A549 (cell line): Measurements from ENCODE around the gene RAB11FIP4. TPM values are rescaled to one million over a fixed set of nuclear protein-coding genes. Genes with fewer than 3 reads are reported as not detected.

Experiments
- ATAC-seq, 2 experiments: fragments of 200-7000 bp in 1 of 2; fragments of >200 bp in 1 of 2; cut with Nextera tagmentation in 1 of 2; cut with Tn5 transposase in 1 of 2; 3 replicates each; pipeline versions ENCODE4 v1.8.0 to v1.9.1; 2018 to 2020; ENCODE audit warnings: mild to moderate bottlenecking in 1 of 2, moderate library complexity in 1 of 2
- CTCF ChIA-PET: fragments of 300-600 bp; sonication (Branson Sonifier 250); formaldehyde crosslinking; extraction: SDS; loops from one replicate; lab custom pipeline; 2021; ENCODE audit warnings: antibody characterized with exemption, inconsistent platforms; lab: Yijun Ruan, JAX
- POLR2A ChIA-PET: fragments of 350-600 bp; formaldehyde crosslinking; extraction: SDS; loops from one replicate; lab custom pipeline; 2021; ENCODE audit warnings: antibody characterized with exemption, inconsistent platforms; lab: Yijun Ruan, JAX
- DNase-seq, 2 experiments: peaks; one replicate each; pipeline versions ENCODE4 v3.0.0 to v3.0.0-alpha.2; 2011 to 2016; ENCODE audit warnings: low read depth in 1 of 2, low spot score in 1 of 2
- FAIRE-seq: peaks from 2 replicates; lab custom pipeline; 2011; peaks lifted over from hg19 to GRCh38; lab: Jason Lieb, UNC
- H3K27ac ChIP-seq, 2 experiments: fragments of >200 bp; sonication (Bioruptor Twin); formaldehyde crosslinking; 3 replicates each; pipeline ENCODE4 v1.5.1; 2016 to 2017
- H3K4me1 ChIP-seq: fragments of >200 bp; sonication (Bioruptor Twin); formaldehyde crosslinking; 3 replicates; pipeline ENCODE4 v1.6.1; 2016
- H3K4me2 ChIP-seq: fragments of >200 bp; sonication (Bioruptor Twin); formaldehyde crosslinking; 3 replicates; pipeline ENCODE4 v1.6.1; 2016
- H3K4me3 ChIP-seq: fragments of >200 bp; sonication (Bioruptor Twin); formaldehyde crosslinking; 3 replicates; pipeline ENCODE4 v1.5.1; 2016
- H3K9me3 ChIP-seq: fragments of >200 bp; sonication (Bioruptor Twin); formaldehyde crosslinking; 3 replicates; pipeline ENCODE4 v1.6.1; 2016
- ATOH8 ChIP-seq: fragments of 250-450 bp; sonication (Bioruptor Pico); IDR thresholded peaks from 2 replicates; pipeline ENCODE4 v1.5.0; 2020; ENCODE audit warnings: low read depth, mild to moderate bottlenecking, moderate library complexity
- CBX2 ChIP-seq: fragments of 200-600 bp; sonication (generic); IDR thresholded peaks from 2 replicates; pipeline ENCODE4 v1.6.1; 2016; ENCODE audit warnings: low read depth, mild to moderate bottlenecking, borderline replicate concordance
- CBX8 ChIP-seq: fragments of 200-600 bp; sonication (generic); IDR thresholded peaks from 2 replicates; pipeline ENCODE4 v1.6.1; 2016
- CEBPB ChIP-seq, 2 experiments: fragments of >200 bp in 1 of 2; sonication (Bioruptor Twin) in 1 of 2; formaldehyde crosslinking in 1 of 2; IDR thresholded peaks; 2 replicates each; pipeline ENCODE4 v1.6.1; 2012 to 2016
- CHD4 ChIP-seq: fragments of 200-600 bp; sonication (generic); IDR thresholded peaks from 2 replicates; pipeline ENCODE4 v1.6.1; 2016; ENCODE audit warnings: antibody characterized with exemption, mild to moderate bottlenecking, borderline replicate concordance
- E2F6 ChIP-seq: IDR thresholded peaks from 2 replicates; pipeline ENCODE4 v1.6.1; 2012; ENCODE audit warnings: low read depth, borderline replicate concordance
- EHMT2 ChIP-seq: fragments of 200-600 bp; sonication (generic); IDR thresholded peaks from 2 replicates; pipeline ENCODE4 v1.6.1; 2016; ENCODE audit warnings: antibody characterized with exemption, low read depth, mild to moderate bottlenecking, moderate library complexity
- EP300 ChIP-seq, 2 experiments: fragments of >200 bp; sonication (Bioruptor Twin); formaldehyde crosslinking; IDR thresholded peaks; 2 replicates in 1 of 2; 3 replicates in 1 of 2; pipeline ENCODE4 v1.6.1; 2016 to 2017
- FOSL2 ChIP-seq, 2 experiments: fragments of 450-650 bp in 1 of 2; fragments of >200 bp in 1 of 2; sonication (Bioruptor Twin) in 1 of 2; formaldehyde crosslinking; IDR thresholded peaks; 2 replicates each; pipeline versions ENCODE4 v1.5.0 to v1.6.1; 2016 to 2020; ENCODE audit warnings: mild to moderate bottlenecking in 1 of 2, moderate library complexity in 1 of 2
- FOXS1 ChIP-seq: fragments of 250-450 bp; sonication (Bioruptor Pico); IDR thresholded peaks from 2 replicates; pipeline ENCODE4 v1.5.0; 2020; ENCODE audit warnings: mild to moderate bottlenecking, moderate library complexity
- GATA3 ChIP-seq: IDR thresholded peaks from 2 replicates; pipeline ENCODE4 v1.6.1; 2012; ENCODE audit warnings: borderline replicate concordance
- HDAC2 ChIP-seq: fragments of 200-600 bp; sonication (generic); IDR thresholded peaks from 2 replicates; pipeline ENCODE4 v1.6.1; 2016
- HES2 ChIP-seq: fragments of >200 bp; sonication (Bioruptor Twin); formaldehyde crosslinking; IDR thresholded peaks from 2 replicates; pipeline ENCODE4 v1.6.1; 2016
- HEYL ChIP-seq: fragments of 250-450 bp; sonication (Bioruptor Pico); IDR thresholded peaks from 2 replicates; pipeline ENCODE4 v1.8.0; 2021; ENCODE audit warnings: mild to moderate bottlenecking, moderate library complexity
- HOXA7 ChIP-seq: fragments of 250-450 bp; sonication (Bioruptor Pico); IDR thresholded peaks from 2 replicates; pipeline ENCODE4 v1.5.0; 2020; ENCODE audit warnings: mild to moderate bottlenecking, moderate library complexity
- HOXB13 ChIP-seq: fragments of 250-450 bp; sonication (Bioruptor Pico); IDR thresholded peaks from 2 replicates; pipeline ENCODE4 v1.5.0; 2020; ENCODE audit warnings: low read depth, mild to moderate bottlenecking, moderate library complexity
- HOXB5 ChIP-seq: fragments of 250-450 bp; sonication (Bioruptor Pico); IDR thresholded peaks from 2 replicates; pipeline ENCODE4 v1.5.0; 2020; ENCODE audit warnings: mild to moderate bottlenecking, moderate library complexity
- KDM1A ChIP-seq: fragments of 200-600 bp; sonication (generic); IDR thresholded peaks from 2 replicates; pipeline ENCODE4 v1.6.1; 2016; ENCODE audit warnings: low read depth, mild to moderate bottlenecking
- MAFK ChIP-seq: fragments of 450-650 bp; IDR thresholded peaks from 2 replicates; pipeline ENCODE4 v1.6.1; 2014; ENCODE audit not compliant: partially characterized antibody
- MAX ChIP-seq: IDR thresholded peaks from 2 replicates; pipeline ENCODE4 v1.6.1; 2012
- MAZ ChIP-seq: fragments of 150-350 bp; IDR thresholded peaks from 2 replicates; pipeline ENCODE4 v1.6.1; 2014; ENCODE audit warnings: antibody characterized with exemption, low read depth, low read length, borderline replicate concordance
- MYC ChIP-seq: IDR thresholded peaks from 2 replicates; pipeline ENCODE4 v1.6.1; 2012; ENCODE audit warnings: mild to moderate bottlenecking, inconsistent platforms, low read length, improper control_type of control experiment, borderline replicate concordance
- NR3C1 ChIP-seq: fragments of >200 bp; sonication (Bioruptor Twin); formaldehyde crosslinking; IDR thresholded peaks from 3 replicates; pipeline ENCODE4 v1.6.1; 2017
- POLR2A ChIP-seq: IDR thresholded peaks from 2 replicates; pipeline ENCODE4 v1.6.1; 2012; ENCODE audit warnings: mild to moderate bottlenecking, low read length
- POLR2AphosphoS2 ChIP-seq: conservative IDR thresholded peaks from 2 replicates; pipeline ENCODE4 v1.6.1; 2012; ENCODE audit warnings: low read length, improper control_type of control experiment, inconsistent platforms
- RARB ChIP-seq: fragments of 250-450 bp; sonication (Bioruptor Pico); IDR thresholded peaks from 2 replicates; pipeline ENCODE4 v1.8.0; 2021; ENCODE audit warnings: mild to moderate bottlenecking, moderate library complexity
- RCOR1 ChIP-seq: fragments of 150-350 bp; IDR thresholded peaks from 2 replicates; pipeline ENCODE4 v1.6.1; 2014; ENCODE audit warnings: antibody characterized with exemption, low read length, low read depth
- RFX5 ChIP-seq: fragments of 450-650 bp; IDR thresholded peaks from 2 replicates; pipeline ENCODE4 v1.7.1; 2014; ENCODE audit warnings: antibody characterized with exemption, mild to moderate bottlenecking, moderate library complexity
- SREBF2 ChIP-seq: fragments of 450-650 bp; IDR thresholded peaks from 2 replicates; pipeline ENCODE4 v1.6.1; 2014; ENCODE audit warnings: mild to moderate bottlenecking, moderate library complexity
- TFCP2L1 ChIP-seq: fragments of 250-450 bp; sonication (Bioruptor Pico); IDR thresholded peaks from 2 replicates; pipeline ENCODE4 v1.5.0; 2021; ENCODE audit warnings: mild to moderate bottlenecking
- ZC3H11A ChIP-seq: fragments of 450-650 bp; IDR thresholded peaks from 2 replicates; pipeline ENCODE4 v1.6.1; 2014; ENCODE audit warnings: antibody characterized with exemption, mild to moderate bottlenecking
- ZFP36 ChIP-seq: fragments of 450-650 bp; IDR thresholded peaks from 2 replicates; pipeline ENCODE4 v1.6.1; 2014; ENCODE audit warnings: borderline replicate concordance; ENCODE audit not compliant: partially characterized antibody
- ZNF302 ChIP-seq: fragments of 250-450 bp; sonication (Bioruptor Pico); IDR thresholded peaks from 2 replicates; pipeline ENCODE4 v1.9.0; 2021; ENCODE audit warnings: inconsistent platforms, mild to moderate bottlenecking, moderate library complexity
- ZSCAN20 ChIP-seq: fragments of 250-450 bp; sonication (Bioruptor Pico); IDR thresholded peaks from 2 replicates; pipeline ENCODE4 v1.8.0; 2022; ENCODE audit warnings: mild to moderate bottlenecking, moderate library complexity
- WGBS: methylation state at CpG from one replicate; pipeline ENCODE4 v1.1.6; 2017; ENCODE audit errors: missing lambda C conversion rate; 5-methylcytosine and 5-hydroxymethylcytosine counted together
- polyA plus RNA-seq, 4 experiments: library from polyadenylated mRNA; depleted of rRNA in 3 of 4; stranded (reverse); fragments of >200 nt; fragmentation: RNase III in 1 of 4; extraction: RNeasy Plus Mini Kit Qiagen cat#74134 plus additional on column Dnase treatment in 1 of 4; gene quantifications; 2 replicates in 3 of 4; 3 replicates in 1 of 4; pipeline ENCODE4 v1.2.3, GENCODE V29; 2011 to 2017

RAB11FIP4 gene
- polyA plus RNA-seq, 2 of the 4 experiments (the other 2 are of a cell fraction) = 1.9 to 3.5 TPM

GRCh38 chr17:31433811-31434726 is 42.6 kb downstream of the RAB11FIP4 start:
- 60% methylated on average over 19 of the region's 21 CpGs for WGBS
- Histone ChIP-seq H3K4me2 (no peak overlapping the region), H3K27ac (no peak overlapping the region), H3K4me3 (no peak overlapping the region), H3K9me3 (no peaks in the 10 kb centered on the region), H3K4me1 (no peaks in the 10 kb centered on the region)
- DNase-seq = no peak
- CTCF ChIA-PET = interaction anchor here (0.9 to 4.9 kb wide), 11 partner anchors 8 to 408 kb away, joined by 3 to 69 read pairs (median 3); no protein-coding TSS in a partner anchor
- POLR2A ChIA-PET = no interaction called here
- no peak for TF ChIP-seq CBX8
- no peak for TF ChIP-seq CBX2
- no peak for TF ChIP-seq EP300 (IDR thresholded peaks at IDR 0.05)
- no peak for TF ChIP-seq ZNF302 (CRISPR knock-in tag)
- TF ChIP-seq HOXB13 = no peak
- no peak for TF ChIP-seq MAX
- no peak for TF ChIP-seq HES2
- TF ChIP-seq CHD4 = no peak
- no peak for TF ChIP-seq FOSL2 (IDR thresholded peaks at IDR 0.05)
- TF ChIP-seq FOSL2 (CRISPR knock-in tag; IDR thresholded peaks at IDR 0.05) = no peak
- no peak for TF ChIP-seq SREBF2
- TF ChIP-seq NR3C1 = no peak
- no peak for ATAC-seq
- FAIRE-seq = no peak

- TF ChIP-seq HEYL (CRISPR knock-in tag) (no peak), POLR2A (no peak), RFX5 (no peak), POLR2AphosphoS2 (no peak), MAZ (no peak), HDAC2 (no peak), MAFK (no peak), CEBPB (IDR thresholded peaks at IDR 0.05) (no peak), MYC (no peak), ZSCAN20 (CRISPR knock-in tag) (no peak), KDM1A (no peak), ZNF302 (CRISPR knock-in tag) (no peak), FOXS1 (CRISPR knock-in tag) (no peak)
- TF ChIP-seq, all 56 proteins: peak for 0
- H3K27ac ChIP-seq = no peak overlapping the region
- DNase-seq = no peak
- no peak for ATAC-seq
- H3K9me3 ChIP-seq = no peaks in the 10 kb centered on the region
- POLR2A ChIA-PET = no interaction called here
- CTCF ChIA-PET = interaction anchor here (0.9 to 4.9 kb wide), 14 partner anchors 9 to 408 kb away, joined by 3 to 69 read pairs (median 4); no protein-coding TSS in a partner anchor
- no peaks in the 10 kb centered on the region for H3K4me1 ChIP-seq
- FAIRE-seq = no peak
- WGBS = 71% methylated on average over 8 of the region's 8 CpGs
- H3K4me3 ChIP-seq = no peak overlapping the region
- H3K4me2 ChIP-seq = no peak overlapping the region
Measured at GRCh38 chr17:31434727-31435050, 43.2 kb downstream of the RAB11FIP4 start.

GRCh38 chr17:31435581-31435980 is 44.1 kb downstream of the RAB11FIP4 start:
- FAIRE-seq (no peak), ATAC-seq (no peak), DNase-seq (no peak)
- no peak overlapping the region for H3K4me2 ChIP-seq
- H3K4me3 ChIP-seq = no peak overlapping the region
- H3K27ac ChIP-seq = no peak overlapping the region
- H3K9me3 ChIP-seq = no peaks in the 10 kb centered on the region
- no peaks in the 10 kb centered on the region for H3K4me1 ChIP-seq
- 43% methylated on average over 2 of the region's 2 CpGs for WGBS
- ChIA-PET CTCF (interaction anchor here (0.8 to 5.4 kb wide), 10 partner anchors 10 to 407 kb away, joined by 3 to 94 read pairs (median 6); no protein-coding TSS in a partner anchor), POLR2A (no interaction called here)
- TF ChIP-seq EHMT2 (no peak), E2F6 (no peak), ZNF302 (CRISPR knock-in tag) (no peak), HOXB5 (CRISPR knock-in tag) (no peak), ZSCAN20 (CRISPR knock-in tag) (no peak), ATOH8 (CRISPR knock-in tag) (no peak), TFCP2L1 (no peak), ZC3H11A (no peak), MAX (no peak), RARB (CRISPR knock-in tag) (no peak), ZFP36 (no peak), HOXA7 (no peak), RCOR1 (no peak), GATA3 (no peak)
